ENCODE results near the gene CFAP47. TPM values are rescaled to one million over a fixed set of nuclear protein-coding genes. Genes with fewer than 3 reads are reported as not detected.

Gene CFAP47
- total and polyA plus RNA-seq, 2 of the 8 experiments (the other 6 are each of a cell fraction or from before 2014, with no cell fraction given) = 0.04 TPM; not detected in 1

GRCh38 chrX:36336751-36337150 lies 417.2 kb downstream of the CFAP47 start:
- POLR2A ChIA-PET (ENCODE audit: partially characterized antibody) = no interaction called here
- FAIRE-seq = no peak
- TF ChIP-seq BCL11A (IDR thresholded peaks at IDR 0.05; ENCODE audit: low read depth in 2 of 2, low read length in 2 of 2) (no peak), KDM4A (IDR thresholded peaks at IDR 0.05; ENCODE audit: low read depth, low read length, severe bottlenecking) (no peak), SP2 (IDR thresholded peaks at IDR 0.05; ENCODE audit: low read length) (no peak)

More at GRCh38 chrX:36336751-36337150, 417.2 kb downstream of the CFAP47 start:
- Histone ChIP-seq H2BK20ac (ENCODE audit: low read length) (no peak overlapping the region), H3K79me1 (ENCODE audit: low read depth, low read length) (no peaks in the 10 kb centered on the region), H3K23ac (ENCODE audit: insufficient read length) (no peak overlapping the region), H3K27ac (ENCODE audit: low read depth, low read length) (no peak overlapping the region), H2AFZ (ENCODE audit: low read length) (no peak overlapping the region), H3K23me2 (ENCODE audit: low read depth, low read length) (no peaks in the 10 kb centered on the region), H3K36me3 (ENCODE audit: control insufficient read depth in 2 of 4, insufficient read depth in 4 of 4, low read length in 3 of 4) (no peaks in the 10 kb centered on the region), H3K9me3 (ENCODE audit: insufficient read depth in 2 of 2, low read depth in 1 of 2, low read length in 1 of 2) (no peaks in the 10 kb centered on the region), H3K79me2 (ENCODE audit: control insufficient read depth in 1 of 2, insufficient read depth in 2 of 2, low read length in 2 of 2) (no peaks in the 10 kb centered on the region), H3K9ac (replicated peaks in 1 of 4; ENCODE audit: extremely low read depth in 1 of 4, low read depth in 3 of 4, low read length in 3 of 4) (no peak overlapping the region), H2AK5ac (ENCODE audit: low read depth, low read length) (no peak overlapping the region), H3K18ac (ENCODE audit: extremely low read depth, low read length) (no peak overlapping the region), H4K8ac (ENCODE audit: extremely low read depth, insufficient read depth, low read length) (no peak overlapping the region), H3K4ac (replicated peaks; ENCODE audit: insufficient read length, low read depth, low read length) (no peak overlapping the region), H3K4me1 (replicated peaks in 1 of 4; ENCODE audit: control insufficient read depth in 3 of 4, insufficient read depth in 4 of 4, low read length in 3 of 4) (no peaks in the 10 kb centered on the region), H4K5ac (ENCODE audit: insufficient read length, low read depth, low read length) (no peak overlapping the region), H3K14ac (ENCODE audit: insufficient read length) (no peak overlapping the region), H4K91ac (replicated peaks; ENCODE audit: insufficient read length, low read length) (no peak overlapping the region), H2BK15ac (ENCODE audit: low read length) (no peak overlapping the region), H2BK5ac (ENCODE audit: low read depth, low read length) (no peak overlapping the region), H3K4me3 (ENCODE audit: extremely low read depth in 1 of 4, insufficient read depth in 2 of 4, low read depth in 3 of 4, low read length in 4 of 4) (no peak overlapping the region), H2BK120ac (replicated peaks; ENCODE audit: low read depth, low read length) (no peak overlapping the region), H3K4me2 (ENCODE audit: insufficient read depth in 1 of 2, low read depth in 2 of 2, low read length in 2 of 2) (no peak overlapping the region), H4K20me1 (replicated peaks in 1 of 2; ENCODE audit: control insufficient read depth in 1 of 2, insufficient read depth in 2 of 2, low read length in 2 of 2) (no peaks in the 10 kb centered on the region), H3K27me3 (replicated peaks in 1 of 4; ENCODE audit: control insufficient read depth in 3 of 4, extremely low read depth in 1 of 4, insufficient read depth in 3 of 4, low read length in 3 of 4) (no peaks in the 10 kb centered on the region), H2BK12ac (ENCODE audit: low read depth, low read length) (no peak overlapping the region), H3K56ac (replicated peaks; ENCODE audit: insufficient read length, low read depth, low read length) (no peak overlapping the region)
- CTCF ChIA-PET (ENCODE audit: partially characterized antibody) = no interaction called here
- WGBS, 2 experiments (ENCODE audit: extremely low coverage in 1 of 2, insufficient coverage in 1 of 2, insufficient read length in 1 of 2, insufficient replicate concordance in 2 of 2, low coverage in 1 of 2, low lambda C conversion rate in 2 of 2, missing lambda C conversion rate in 1 of 2) = 97% methylated on average over 2 of the region's 3 CpGs; no CpG with 5 or more reads in 1 of the 2 experiments
- DNase-seq (ENCODE audit: low read depth in 1 of 2, low spot score in 2 of 2) = no peak

Measured in H1 (cell line).